GM18519 (cell line): ENCODE data around the gene LMX1A.

ENCODE experiments used
- ATAC-seq: cut with Tn5 transposase; IDR thresholded peaks from one replicate; pipeline ENCODE4 v1.9.1; 2021; ENCODE audit warnings: mild to moderate bottlenecking, moderate library complexity; ENCODE audit not compliant: unreplicated experiment, low FRiP score

Gene LMX1A

GRCh38 chr1:165174491-165174890 lies 182.0 kb downstream of the LMX1A start:
- no peak for ATAC-seq

- ATAC-seq: no peak
Observed at GRCh38 chr1:165173818-165174217, 182.7 kb downstream of the LMX1A start.

GRCh38 chr1:165173409-165173808 lies 183.1 kb downstream of the LMX1A start:
- no peak for ATAC-seq

- ATAC-seq: no peak
Observed at GRCh38 chr1:165172666-165173065, 183.8 kb downstream of the LMX1A start.

GRCh38 chr1:165169729-165170128 lies 186.8 kb downstream of the LMX1A start:
- ATAC-seq: no peak

GRCh38 chr1:165169028-165169427 lies 187.5 kb downstream of the LMX1A start:
- no peak for ATAC-seq

GRCh38 chr1:165168467-165168866 lies 188.0 kb downstream of the LMX1A start:
- no peak for ATAC-seq

- ATAC-seq: no peak
Observed at GRCh38 chr1:165162671-165163241, 193.8 kb downstream of the LMX1A start.

- ATAC-seq: no peak
Observed at GRCh38 chr1:165161130-165161529, 195.4 kb downstream of the LMX1A start.

GRCh38 chr1:165153182-165153581 lies 203.3 kb downstream of the LMX1A start:
- no peak for ATAC-seq

GRCh38 chr1:165152727-165153126 lies 203.8 kb downstream of the LMX1A start:
- no peak for ATAC-seq

- ATAC-seq: no peak
Observed at GRCh38 chr1:165152109-165152508, 204.4 kb downstream of the LMX1A start.
